Mesenchymal stem cell (in vitro differentiated cells and primary cell): ENCODE results near the gene MRPL34.

Source experiments
- DNase-seq: peaks from one replicate; pipeline ENCODE4 v3.0.0-alpha.2; 2013
- H2AFZ ChIP-seq: one replicate; pipeline ENCODE4 v1.6.1; 2013; ENCODE audit warnings: low read depth, mild to moderate bottlenecking, control low read depth, inconsistent platforms, low read length, moderate library complexity
- H2AK5ac ChIP-seq: 2 replicates; pipeline ENCODE4 v1.6.1; 2013; ENCODE audit warnings: low read length, moderate library complexity, mild to moderate bottlenecking, inconsistent platforms; ENCODE audit not compliant: severe bottlenecking
- H2BK120ac ChIP-seq: one replicate; pipeline ENCODE4 v1.6.1; 2013; ENCODE audit warnings: low read depth, mild to moderate bottlenecking, inconsistent platforms, low read length, moderate library complexity
- H2BK12ac ChIP-seq, 2 experiments: one replicate each; pipeline ENCODE4 v1.6.1; 2013; ENCODE audit warnings: inconsistent platforms in 2 of 2, low read length in 2 of 2, mild to moderate bottlenecking in 2 of 2, moderate library complexity in 2 of 2, control low read depth in 1 of 2
- H2BK15ac ChIP-seq: one replicate; pipeline ENCODE4 v1.6.1; 2013; ENCODE audit warnings: mild to moderate bottlenecking, low read depth, inconsistent platforms; ENCODE audit not compliant: poor library complexity, severe bottlenecking
- H2BK5ac ChIP-seq: 2 replicates; pipeline ENCODE4 v1.6.1; 2013; ENCODE audit warnings: low read depth, mild to moderate bottlenecking, low read length, control low read depth, inconsistent platforms; ENCODE audit not compliant: poor library complexity, severe bottlenecking
- H3K14ac ChIP-seq, 2 experiments: one replicate each; pipeline ENCODE4 v1.6.1; 2013; ENCODE audit warnings: inconsistent platforms in 2 of 2, low read length in 2 of 2, control low read depth in 1 of 2, mild to moderate bottlenecking in 1 of 2, moderate library complexity in 1 of 2
- H3K18ac ChIP-seq, 2 experiments: one replicate each; pipeline ENCODE4 v1.6.1; 2013; ENCODE audit warnings: inconsistent platforms in 2 of 2, low read length in 2 of 2, control low read depth in 1 of 2, low read depth in 1 of 2, mild to moderate bottlenecking in 1 of 2
- H3K23ac ChIP-seq, 2 experiments: one replicate each; pipeline ENCODE4 v1.6.1; 2013; ENCODE audit warnings: inconsistent platforms in 2 of 2, low read length in 2 of 2, mild to moderate bottlenecking in 2 of 2, moderate library complexity in 2 of 2, control low read depth in 1 of 2
- H3K27ac ChIP-seq: 2 replicates; pipeline ENCODE4 v1.5.1; 2013; ENCODE audit warnings: mild to moderate bottlenecking, moderate library complexity, low read length, control low read depth, inconsistent platforms; ENCODE audit not compliant: poor library complexity, severe bottlenecking
- H3K27me3 ChIP-seq, 2 experiments: 2 replicates each; pipeline versions ENCODE4 v1.6.1 to v1.7.0; 2013; ENCODE audit warnings: low read length in 2 of 2, mild to moderate bottlenecking in 2 of 2, moderate library complexity in 2 of 2, control low read depth in 1 of 2, inconsistent platforms in 1 of 2; ENCODE audit not compliant: control insufficient read depth in 1 of 2, insufficient read depth in 1 of 2
- H3K36me3 ChIP-seq, 2 experiments: 2 replicates each; pipeline versions ENCODE4 v1.6.1 to v1.7.0; 2013; ENCODE audit warnings: low read length in 2 of 2, control low read depth in 1 of 2, inconsistent platforms in 1 of 2, low read depth in 1 of 2, mild to moderate bottlenecking in 1 of 2; ENCODE audit not compliant: insufficient read depth in 2 of 2, control insufficient read depth in 1 of 2
- H3K4ac ChIP-seq, 2 experiments: one replicate each; pipeline ENCODE4 v1.6.1; 2013; ENCODE audit warnings: inconsistent platforms in 2 of 2, low read length in 2 of 2, mild to moderate bottlenecking in 2 of 2, moderate library complexity in 2 of 2, control low read depth in 1 of 2, low read depth in 1 of 2
- H3K4me1 ChIP-seq: 2 replicates; pipeline ENCODE4 v1.6.1; 2013; ENCODE audit warnings: low read depth, low read length, control low read depth; ENCODE audit not compliant: control insufficient read depth, insufficient read depth
- H3K4me2 ChIP-seq: 2 replicates; pipeline ENCODE4 v1.6.1; 2013; ENCODE audit warnings: low read length, mild to moderate bottlenecking, inconsistent platforms; ENCODE audit not compliant: poor library complexity, severe bottlenecking
- H3K4me3 ChIP-seq, 2 experiments: 2 replicates each; pipeline versions ENCODE4 v1.5.1 to v1.7.0; 2013; ENCODE audit warnings: low read length in 2 of 2, mild to moderate bottlenecking in 2 of 2, control low read depth in 1 of 2, low read depth in 1 of 2; ENCODE audit not compliant: insufficient read depth in 1 of 2
- H3K79me1 ChIP-seq: replicated peaks from 2 replicates; pipeline ENCODE4 v1.6.1; 2013; ENCODE audit warnings: mild to moderate bottlenecking, control low read depth, low read length, inconsistent platforms; ENCODE audit not compliant: poor library complexity, severe bottlenecking
- H3K9ac ChIP-seq: 2 replicates; pipeline ENCODE4 v1.7.0; 2013; ENCODE audit warnings: mild to moderate bottlenecking, low read length, moderate library complexity
- H3K9me3 ChIP-seq: 2 replicates; pipeline ENCODE4 v1.7.0; 2013; ENCODE audit warnings: mild to moderate bottlenecking, low read length; ENCODE audit not compliant: control insufficient read depth
- H4K8ac ChIP-seq: one replicate; pipeline ENCODE4 v1.6.1; 2013; ENCODE audit warnings: inconsistent platforms, mild to moderate bottlenecking, low read length, moderate library complexity
- H4K91ac ChIP-seq: one replicate; pipeline ENCODE4 v1.6.1; 2013; ENCODE audit warnings: mild to moderate bottlenecking, low read length, inconsistent platforms
- WGBS: methylation state at CpG from one replicate; pipeline ENCODE4 v1.1.7; 2013; ENCODE audit warnings: mixed read lengths; 5-methylcytosine and 5-hydroxymethylcytosine counted together

The MRPL34 gene

DNA sequence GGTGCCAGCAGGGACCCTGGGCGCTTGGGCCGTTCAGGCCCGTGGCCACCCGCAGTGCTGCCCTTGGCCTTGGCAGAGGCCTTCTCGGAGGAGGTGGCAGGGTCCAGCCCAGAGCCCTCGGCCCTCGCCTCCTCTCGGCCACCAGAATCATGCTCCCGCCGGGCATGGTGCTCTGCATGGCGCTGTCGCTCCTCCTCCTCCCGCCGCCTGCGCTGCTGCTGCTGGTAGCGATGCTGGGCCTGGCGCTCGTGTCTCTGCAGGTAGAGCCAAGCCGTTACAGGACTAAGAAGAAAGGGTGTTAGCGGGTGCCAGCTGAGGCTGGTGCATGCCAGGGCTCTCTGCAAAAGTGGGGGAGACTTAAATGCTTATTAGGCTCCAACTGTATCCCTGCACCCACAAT is 19.5 kb downstream of the MRPL34 start:
- Histone ChIP-seq H3K36me3 (peaks cover 31 to 62% of the 10 kb centered on the region in 2 experiments), H3K9ac (no peak overlapping the region), H3K14ac (no peak overlapping the region), H2BK120ac (no peak overlapping the region), H3K9me3 (no peaks in the 10 kb centered on the region), H2BK15ac (no peak overlapping the region), H3K23ac (no peak overlapping the region), H2BK12ac (no peak overlapping the region), H4K91ac (no peak overlapping the region), H3K27me3 (no peaks in the 10 kb centered on the region), H2BK5ac (no peak overlapping the region), H3K4me1 (peaks cover 40% of the 10 kb centered on the region), H2AK5ac (no peak overlapping the region), H4K8ac (no peak overlapping the region), H2AFZ (no peak overlapping the region), H3K4ac (no peak overlapping the region), H3K79me1 (peaks cover 17% of the 10 kb centered on the region), H3K18ac (no peak overlapping the region), H3K4me2 (no peak overlapping the region), H3K27ac (no peak overlapping the region), H3K4me3 (no peak overlapping the region)
- DNase-seq = no peak
- WGBS = 96% methylated on average over 20 of the region's 20 CpGs

DNA sequence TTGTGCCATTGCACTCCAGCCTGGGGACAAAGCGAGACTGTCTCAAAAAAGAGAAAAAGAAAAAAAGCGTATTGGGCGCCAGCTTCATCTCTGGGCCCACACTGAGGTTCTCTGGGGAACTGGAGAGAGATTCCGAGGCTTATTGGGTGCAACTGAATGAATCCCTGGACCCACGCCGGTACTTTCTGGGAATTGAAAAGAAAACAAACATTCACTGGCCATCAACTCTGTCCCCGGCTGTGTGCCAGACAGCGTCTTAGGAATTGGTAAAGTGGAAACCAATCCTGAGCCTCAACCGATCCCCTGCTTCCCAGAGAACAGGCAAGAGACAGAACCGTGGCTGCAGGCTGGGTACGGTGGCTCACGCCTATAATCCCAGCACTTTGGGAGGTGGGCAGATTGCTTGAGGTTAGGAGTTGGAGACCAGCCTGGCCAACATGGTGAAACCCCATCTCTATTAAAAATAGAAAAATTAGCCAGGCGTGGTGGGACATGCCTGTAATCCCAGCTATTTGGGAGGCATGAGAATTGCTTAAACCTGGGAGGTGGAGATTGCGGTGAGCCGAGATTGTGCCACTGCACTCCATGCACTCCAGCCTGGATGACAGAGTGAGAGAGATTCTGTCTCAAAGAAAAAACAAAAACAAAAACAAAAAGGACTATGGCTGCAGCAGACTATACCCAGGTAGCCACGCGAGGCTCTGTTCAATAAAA is 20.4 kb downstream of the MRPL34 start:
- Histone ChIP-seq H3K27me3 (no peaks in the 10 kb centered on the region), H4K91ac (no peak overlapping the region), H3K14ac (no peak overlapping the region), H3K27ac (peak overlapping the region; percentile 50), H3K9ac (no peak overlapping the region), H2AFZ (no peak overlapping the region), H2AK5ac (no peak overlapping the region), H3K36me3 (peaks cover 30 to 62% of the 10 kb centered on the region in 2 experiments), H4K8ac (no peak overlapping the region), H2BK5ac (no peak overlapping the region), H3K79me1 (peaks cover 13% of the 10 kb centered on the region), H3K4me2 (peak overlapping the region; percentile 23), H3K4me3 (no peak overlapping the region), H3K23ac (no peak overlapping the region), H2BK12ac (no peak overlapping the region), H3K18ac (no peak overlapping the region), H3K9me3 (no peaks in the 10 kb centered on the region), H3K4ac (no peak overlapping the region), H3K4me1 (peaks cover 42% of the 10 kb centered on the region), H2BK120ac (no peak overlapping the region), H2BK15ac (no peak overlapping the region)
- WGBS = 95% methylated on average over 14 of the region's 17 CpGs
- DNase-seq = no peak

DNA sequence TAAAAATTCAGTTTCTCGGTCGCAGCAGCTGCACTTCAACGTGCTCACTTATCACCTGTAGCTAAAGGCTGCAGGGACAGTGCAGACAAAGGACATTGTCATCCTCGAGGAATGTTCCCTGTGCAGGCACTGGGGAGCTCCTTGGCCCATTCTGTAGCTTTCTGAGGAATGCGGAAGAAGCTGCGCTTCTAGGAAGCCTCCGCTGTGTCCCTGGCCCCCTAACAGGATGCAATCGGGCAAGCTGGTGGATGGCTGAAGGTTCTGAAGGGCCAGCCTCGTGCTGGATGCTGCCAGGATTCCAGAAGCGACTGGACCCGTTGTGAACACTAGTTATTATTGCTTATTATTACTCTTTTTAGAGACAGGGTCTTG is 20.9 kb downstream of the MRPL34 start:
- Histone ChIP-seq H3K14ac (no peak overlapping the region), H3K18ac (no peak overlapping the region), H2BK12ac (no peak overlapping the region), H2BK15ac (no peak overlapping the region), H4K91ac (no peak overlapping the region), H3K4me2 (peak overlapping the region; percentile 23), H3K79me1 (peaks cover 11% of the 10 kb centered on the region), H3K36me3 (peaks cover 27 to 59% of the 10 kb centered on the region in 2 experiments), H3K27me3 (no peaks in the 10 kb centered on the region), H3K9me3 (no peaks in the 10 kb centered on the region), H3K27ac (peak overlapping the region; percentile 50), H2AFZ (no peak overlapping the region), H3K9ac (no peak overlapping the region), H3K4me3 (no peak overlapping the region), H3K4ac (no peak overlapping the region), H2BK120ac (no peak overlapping the region), H2AK5ac (no peak overlapping the region), H3K4me1 (peaks cover 41% of the 10 kb centered on the region), H4K8ac (no peak overlapping the region), H3K23ac (no peak overlapping the region), H2BK5ac (no peak overlapping the region)
- DNase-seq = no peak
- WGBS = 92% methylated on average over 11 of the region's 11 CpGs

DNA sequence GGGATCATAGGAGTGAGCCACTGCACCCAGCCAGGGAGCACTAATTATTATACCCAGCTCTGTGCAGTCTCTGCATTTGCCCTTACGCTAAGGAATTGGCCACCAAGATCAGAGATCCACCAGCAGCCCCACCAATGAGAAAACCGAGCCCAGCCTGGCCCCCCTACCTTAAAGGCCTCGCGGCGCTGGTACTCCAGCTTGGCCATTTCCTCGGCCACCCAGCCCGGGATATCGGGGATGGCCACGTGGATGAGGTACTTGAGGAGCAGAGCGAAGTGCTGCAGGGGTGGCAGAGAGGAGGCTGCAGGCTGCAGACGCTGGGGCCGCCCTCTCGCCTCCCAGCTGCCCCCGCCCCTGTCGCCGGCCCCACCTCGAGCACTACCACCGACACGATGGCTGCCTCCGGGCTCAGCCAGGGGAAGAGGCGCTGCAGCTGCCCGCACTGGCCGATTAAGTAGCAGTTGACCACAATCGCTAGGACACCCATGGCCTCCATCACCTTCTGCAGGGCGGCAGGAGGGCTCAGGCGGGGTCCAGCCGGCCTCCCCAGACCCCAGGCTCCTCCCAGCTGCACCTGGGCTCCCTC is 21.5 kb downstream of the MRPL34 start:
- H2BK5ac ChIP-seq = no peak overlapping the region
- 84% methylated on average over 27 of the region's 27 CpGs for WGBS
- H2BK15ac ChIP-seq = no peak overlapping the region
- H3K79me1 ChIP-seq = peaks cover 7% of the 10 kb centered on the region
- no peak overlapping the region for H4K91ac ChIP-seq
- H2AK5ac ChIP-seq = no peak overlapping the region
- no peaks in the 10 kb centered on the region for H3K9me3 ChIP-seq
- H3K18ac ChIP-seq = no peak overlapping the region
- H3K4me1 ChIP-seq = peaks cover 38% of the 10 kb centered on the region
- H2BK120ac ChIP-seq = no peak overlapping the region
- peaks cover 21 to 53% of the 10 kb centered on the region in 2 experiments for H3K36me3 ChIP-seq
- H3K27me3 ChIP-seq = no peaks in the 10 kb centered on the region
- H3K14ac ChIP-seq = no peak overlapping the region
- no peak overlapping the region for H3K4me2 ChIP-seq
- H3K27ac ChIP-seq = peak overlapping the region; percentile 20
- no peak overlapping the region for H3K4ac ChIP-seq
- H4K8ac ChIP-seq = no peak overlapping the region
- no peak overlapping the region for H3K9ac ChIP-seq
- H2BK12ac ChIP-seq = no peak overlapping the region
- H3K23ac ChIP-seq = no peak overlapping the region
- DNase-seq = no peak
- no peak overlapping the region for H2AFZ ChIP-seq
- H3K4me3 ChIP-seq = no peak overlapping the region
